Natural killer cell (primary cell): ENCODE data around the gene GCNA. TPM values are rescaled to one million over a fixed set of nuclear protein-coding genes. Genes with fewer than 3 reads are reported as not detected.
"Not testable (repeated sequence)": the region's sequence is repeated elsewhere in the genome, so short reads cannot be mapped to it uniquely, and the experiment has no call there.

ENCODE experiments used
- ATAC-seq, 3 donors: fragments of 150-1000 bp in 2 of 3; fragments of 200-7000 bp in 1 of 3; cut with Tn5 transposase; 1 replicate in 1 of 3; 2 replicates in 2 of 3; pipeline ENCODE4 v1.10.0; 2021; ENCODE audit warnings: mild to moderate bottlenecking in 2 of 3, moderate library complexity in 2 of 3
- DNase-seq, 2 donors: peaks; one replicate each; pipeline versions ENCODE4 v3.0.0 to v3.0.0-alpha.2; 2013 to 2021; ENCODE audit warnings: mixed read lengths in 1 of 2
- H3K27ac ChIP-seq: one replicate; pipeline ENCODE4 v1.5.1; 2013; ENCODE audit warnings: mild to moderate bottlenecking, low read length
- H3K27me3 ChIP-seq: one replicate; pipeline ENCODE4 v1.6.1; 2013; ENCODE audit warnings: low read length; ENCODE audit not compliant: control insufficient read depth, insufficient read depth
- H3K36me3 ChIP-seq: one replicate; pipeline ENCODE4 v1.6.1; 2013; ENCODE audit warnings: low read length; ENCODE audit not compliant: control insufficient read depth, insufficient read depth
- H3K4me1 ChIP-seq: one replicate; pipeline ENCODE4 v1.6.1; 2013; ENCODE audit warnings: low read length; ENCODE audit not compliant: control insufficient read depth, insufficient read depth
- H3K4me3 ChIP-seq: one replicate; pipeline ENCODE4 v1.5.1; 2013; ENCODE audit warnings: low read length
- H3K9me3 ChIP-seq: one replicate; pipeline ENCODE4 v1.6.1; 2013; ENCODE audit warnings: low read length; ENCODE audit not compliant: control insufficient read depth, insufficient read depth
- H3K27ac Mint-ChIP-seq, 2 donors: one replicate each; pipeline ENCODE4 v1.8.0; 2022; ENCODE audit warnings: mild to moderate bottlenecking in 2 of 2, mixed read lengths in 2 of 2, moderate library complexity in 1 of 2
- H3K27me3 Mint-ChIP-seq, 2 donors: one replicate each; pipeline ENCODE4 v1.8.0; 2022; ENCODE audit warnings: low read depth in 2 of 2, mixed read lengths in 2 of 2
- H3K36me3 Mint-ChIP-seq: one replicate; pipeline ENCODE4 v1.8.0; 2022; ENCODE audit warnings: mixed read lengths
- H3K4me1 Mint-ChIP-seq, 2 donors: one replicate each; pipeline ENCODE4 v1.8.0; 2022; ENCODE audit warnings: mixed read lengths in 2 of 2
- H3K4me3 Mint-ChIP-seq: one replicate; pipeline ENCODE4 v1.8.0; 2022; ENCODE audit warnings: mild to moderate bottlenecking, moderate library complexity, mixed read lengths
- H3K9me3 Mint-ChIP-seq, 2 donors: one replicate each; pipeline ENCODE4 v1.8.0; 2022; ENCODE audit warnings: mixed read lengths in 2 of 2
- CTCF ChIP-seq: fragments of 200-600 bp; IDR thresholded peaks from one replicate; pipeline ENCODE4 v1.8.0; 2022; ENCODE audit warnings: antibody characterized with exemption
- WGBS: methylation state at CpG from one replicate; pipeline ENCODE4 v1.1.7; 2013; ENCODE audit warnings: missing lambda C conversion rate; ENCODE audit not compliant: insufficient coverage; 5-methylcytosine and 5-hydroxymethylcytosine counted together
- intact Hi-C: fragments of 100-400 bp; cut with micrococcal nuclease; formaldehyde crosslinking; loops from one replicate; pipeline ENCODE4 v1.14.2; 2022
- total RNA-seq, 4 donors: library from RNA; stranded (reverse); fragments of 120-200 nt in 1 of 4; gene quantifications; one replicate each; pipeline versions ENCODE4 v1.2.3 to v1.2.4, GENCODE V29; 2013 to 2022

GCNA gene
- total RNA-seq, 3 donors from 2014 or later (not counting 1 experiment from before 2014, with no cell fraction given): 3.6 to 4.5 (median 3.7) TPM

- ATAC-seq (no peak), DNase-seq (no peak)
- Histone ChIP-seq H3K9me3 (no peaks in the 10 kb centered on the region), H3K27ac (peak overlapping the region; percentile 37), H3K27me3 (no peaks in the 10 kb centered on the region), H3K4me3 (no peak overlapping the region), H3K36me3 (no peaks in the 10 kb centered on the region), H3K4me1 (peaks cover 21% of the 10 kb centered on the region)
- H3K4me1 Mint-ChIP-seq: no peaks in the 10 kb centered on the region
- no peaks in the 10 kb centered on the region for H3K9me3 Mint-ChIP-seq
- H3K4me3 Mint-ChIP-seq: no peak overlapping the region
- no peaks in the 10 kb centered on the region for H3K27me3 Mint-ChIP-seq
- H3K36me3 Mint-ChIP-seq: no peaks in the 10 kb centered on the region
- no peak for TF ChIP-seq CTCF
- H3K27ac Mint-ChIP-seq: no peak overlapping the region
- WGBS: 87% methylated on average over 3 of the region's 3 CpGs
- intact Hi-C loops: no loop called here
Observed at GRCh38 chrX:71637253-71637618, 59.0 kb downstream of the GCNA start.

- H3K36me3 Mint-ChIP-seq: no peaks in the 10 kb centered on the region
- H3K4me1 Mint-ChIP-seq: no peaks in the 10 kb centered on the region
- peaks cover 21% of the 10 kb centered on the region for H3K4me1 ChIP-seq
- peak overlapping the region; percentile 37 for H3K27ac ChIP-seq
- WGBS: 79% methylated on average over 2 of the region's 4 CpGs
- H3K9me3 Mint-ChIP-seq: no peaks in the 10 kb centered on the region
- peak in 1 of 2 donors; percentile 22 for DNase-seq
- no peak overlapping the region for H3K4me3 ChIP-seq
- no peak overlapping the region for H3K27ac Mint-ChIP-seq
- no peaks in the 10 kb centered on the region for H3K27me3 Mint-ChIP-seq
- intact Hi-C loops: no loop called here
- no peak for TF ChIP-seq CTCF
- H3K4me3 Mint-ChIP-seq: no peak overlapping the region
- no peaks in the 10 kb centered on the region for H3K9me3 ChIP-seq
- no peaks in the 10 kb centered on the region for H3K27me3 ChIP-seq
- ATAC-seq: no peak
- no peaks in the 10 kb centered on the region for H3K36me3 ChIP-seq
Observed at GRCh38 chrX:71637848-71638247, 59.6 kb downstream of the GCNA start.

- intact Hi-C loops: no loop called here
- ATAC-seq: no peak
- no peaks in the 10 kb centered on the region for H3K27me3 ChIP-seq
- H3K27me3 Mint-ChIP-seq: no peaks in the 10 kb centered on the region
- no peaks in the 10 kb centered on the region for H3K9me3 ChIP-seq
- TF ChIP-seq CTCF: no peak
- peak in 1 of 2 donors; percentile 19 for DNase-seq
- no peaks in the 10 kb centered on the region for H3K9me3 Mint-ChIP-seq
- no peaks in the 10 kb centered on the region for H3K36me3 ChIP-seq
- no peaks in the 10 kb centered on the region for H3K36me3 Mint-ChIP-seq
- WGBS: 50% methylated on average over 2 of the region's 4 CpGs
- no peaks in the 10 kb centered on the region for H3K4me1 Mint-ChIP-seq
- H3K4me1 ChIP-seq: peaks cover 21% of the 10 kb centered on the region
- no peak overlapping the region for H3K27ac Mint-ChIP-seq
- H3K27ac ChIP-seq: peak overlapping the region; percentile 37
- no peak overlapping the region for H3K4me3 ChIP-seq
- H3K4me3 Mint-ChIP-seq: no peak overlapping the region
Observed at GRCh38 chrX:71638409-71638808, 60.2 kb downstream of the GCNA start.

- intact Hi-C loops: no loop called here
- H3K27me3 Mint-ChIP-seq: no peaks in the 10 kb centered on the region
- TF ChIP-seq CTCF: no peak
- H3K27ac ChIP-seq: no peak overlapping the region
- ATAC-seq (no peak), DNase-seq (peak in 1 of 2 donors; percentile 48)
- no peaks in the 10 kb centered on the region for H3K9me3 Mint-ChIP-seq
- no peaks in the 10 kb centered on the region for H3K36me3 Mint-ChIP-seq
- H3K9me3 ChIP-seq: no peaks in the 10 kb centered on the region
- 75% methylated on average over 3 of the region's 4 CpGs for WGBS
- peaks cover 21% of the 10 kb centered on the region for H3K4me1 ChIP-seq
- no peaks in the 10 kb centered on the region for H3K4me1 Mint-ChIP-seq
- no peak overlapping the region for H3K4me3 ChIP-seq
- H3K27ac Mint-ChIP-seq: no peak overlapping the region
- H3K27me3 ChIP-seq: no peaks in the 10 kb centered on the region
- no peaks in the 10 kb centered on the region for H3K36me3 ChIP-seq
- no peak overlapping the region for H3K4me3 Mint-ChIP-seq
Observed at GRCh38 chrX:71640002-71640401, 61.8 kb downstream of the GCNA start.

- H3K4me1 Mint-ChIP-seq, H3K27ac Mint-ChIP-seq, H3K36me3 ChIP-seq, H3K27me3 Mint-ChIP-seq, DNase-seq, H3K9me3 Mint-ChIP-seq, H3K27ac ChIP-seq, H3K9me3 ChIP-seq, H3K4me1 ChIP-seq, H3K4me3 Mint-ChIP-seq, ATAC-seq, intact Hi-C loops, H3K27me3 ChIP-seq, H3K36me3 Mint-ChIP-seq, H3K4me3 ChIP-seq: not testable (repeated sequence)
- 100% methylated on average over 1 of the region's 6 CpGs for WGBS
Observed at GRCh38 chrX:71644406-71644805, 66.2 kb downstream of the GCNA start.
